HEK293 (cell line): ENCODE data around the gene SEC22C.

ENCODE experiments used
- CTCF ChIP-seq: fragments of 450-650 bp; formaldehyde crosslinking; IDR thresholded peaks from 2 replicates; pipeline ENCODE4 v1.5.1; 2016; ENCODE audit warnings: missing biosample characterization, missing genetic modification characterization
- EGR2 ChIP-seq: fragments of 450-650 bp; formaldehyde crosslinking; IDR thresholded peaks from 2 replicates; pipeline ENCODE4 v1.5.1; 2016; ENCODE audit warnings: low read depth, missing biosample characterization, missing genetic modification characterization
- GFI1B ChIP-seq: fragments of 450-650 bp; formaldehyde crosslinking; IDR thresholded peaks from 2 replicates; pipeline ENCODE4 v1.5.1; 2016; ENCODE audit warnings: missing biosample characterization, missing genetic modification characterization
- INSM2 ChIP-seq: fragments of 450-650 bp; formaldehyde crosslinking; IDR thresholded peaks from 2 replicates; pipeline ENCODE4 v1.5.1; 2016; ENCODE audit warnings: missing biosample characterization, missing genetic modification characterization
- OVOL3 ChIP-seq: fragments of 450-650 bp; formaldehyde crosslinking; IDR thresholded peaks from 2 replicates; pipeline ENCODE4 v1.5.1; 2016; ENCODE audit warnings: missing biosample characterization, missing genetic modification characterization
- PRDM1 ChIP-seq: fragments of 450-650 bp; formaldehyde crosslinking; IDR thresholded peaks from 2 replicates; pipeline ENCODE4; 2016; ENCODE audit warnings: missing biosample characterization, missing genetic modification characterization
- ZBTB1 ChIP-seq: fragments of 450-650 bp; formaldehyde crosslinking; IDR thresholded peaks from 2 replicates; pipeline ENCODE4 v1.5.1; 2016; ENCODE audit warnings: missing biosample characterization, missing genetic modification characterization
- ZNF114 ChIP-seq: fragments of 450-650 bp; formaldehyde crosslinking; IDR thresholded peaks from 2 replicates; pipeline ENCODE4 v1.5.0; 2017; ENCODE audit warnings: missing biosample characterization, missing genetic modification characterization

- no peak for TF ChIP-seq ZNF114 (tag by site-specific recombination)
- TF ChIP-seq INSM2 (tag by site-specific recombination) = no peak
- TF ChIP-seq OVOL3 (tag by site-specific recombination) = no peak
- TF ChIP-seq ZBTB1 (tag by site-specific recombination) = no peak
- TF ChIP-seq EGR2 (tag by site-specific recombination) = no peak
- TF ChIP-seq PRDM1 (tag by site-specific recombination) = no peak
- TF ChIP-seq CTCF (tag by site-specific recombination) = no peak
- no peak for TF ChIP-seq GFI1B (tag by site-specific recombination)
Measured at GRCh38 chr3:42501321-42501680, 80.5 kb downstream of the SEC22C start.
